IPS DF 19.7 (cell line): ENCODE data around the gene RBX1.
A peak's percentile ranks its signal among the peaks of the same experiment; 100 is the strongest.
"Not testable (repeated sequence)": the region's sequence is repeated elsewhere in the genome, so short reads cannot be mapped to it uniquely, and the experiment has no call there.

Experiments
- DNase-seq: peaks from one replicate; pipeline ENCODE4 v3.0.0-alpha.2; 2013; ENCODE audit warnings: low read depth, low spot score

The RBX1 gene

DNA sequence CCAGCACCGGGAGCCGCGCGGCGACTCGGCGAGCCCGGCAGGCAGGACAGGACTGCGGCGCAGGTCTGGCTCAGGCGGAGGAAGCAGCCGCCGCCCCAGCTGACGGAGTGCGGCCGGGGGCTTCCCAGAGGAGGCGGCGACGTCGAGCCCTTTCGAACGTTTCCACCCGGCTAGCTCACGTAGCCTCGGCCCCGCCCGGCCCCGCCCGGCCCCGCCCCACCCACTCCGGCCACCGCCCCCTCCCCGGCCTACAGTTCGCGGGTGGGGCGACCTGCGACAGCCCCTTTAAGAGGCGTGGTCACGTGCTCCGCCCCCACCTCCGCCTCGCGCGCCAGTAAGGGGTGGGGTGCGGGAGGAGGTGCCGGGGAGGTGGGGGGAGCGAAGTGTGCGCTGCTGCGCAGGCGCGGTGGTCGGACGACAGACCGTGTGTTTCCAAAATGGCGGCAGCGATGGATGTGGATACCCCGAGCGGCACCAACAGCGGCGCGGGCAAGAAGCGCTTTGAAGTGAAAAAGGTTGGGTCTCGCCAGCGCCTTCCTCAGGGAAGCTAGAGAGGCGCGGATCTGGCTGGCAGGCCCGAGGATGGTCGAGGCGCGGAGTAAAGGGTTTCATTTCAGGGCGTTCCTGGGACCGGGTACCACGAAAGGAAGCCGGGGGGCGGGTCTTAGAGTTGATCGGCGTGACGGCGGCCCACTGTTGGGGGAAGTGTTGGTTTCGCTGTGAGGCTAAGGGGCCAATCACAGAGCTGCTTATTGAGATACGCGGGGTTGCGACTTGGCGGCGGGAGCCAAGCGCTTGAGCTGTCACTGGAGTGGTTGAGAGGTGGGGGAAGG is at the start of gene RBX1:
TSS of gene RBX1 (plus strand) at position 417 of the 833 bp plus-strand sequence. CDS start at position 438, 21 bp downstream.
- DNase-seq = peak; percentile 93

DNA sequence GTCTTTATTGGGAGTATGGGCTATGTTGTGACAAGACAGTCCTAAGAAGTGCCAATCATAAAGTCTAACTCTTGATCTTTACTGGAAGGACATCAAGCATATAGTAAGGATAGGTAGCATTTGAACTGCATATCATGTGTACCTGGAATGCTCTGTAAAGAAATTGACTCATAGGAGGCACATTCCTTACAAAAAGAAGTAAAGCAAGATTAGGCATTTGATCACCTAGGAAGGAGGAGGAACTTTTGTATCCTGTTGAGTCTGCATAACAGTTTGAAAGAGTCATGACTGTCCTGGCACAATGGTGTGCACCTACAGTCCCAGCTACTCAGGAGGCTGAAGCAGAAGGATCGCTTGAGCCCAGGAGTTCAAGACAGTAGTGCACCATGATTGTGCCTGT is 47.1 kb upstream of the RBX1 start:
- DNase-seq = no peak

DNA sequence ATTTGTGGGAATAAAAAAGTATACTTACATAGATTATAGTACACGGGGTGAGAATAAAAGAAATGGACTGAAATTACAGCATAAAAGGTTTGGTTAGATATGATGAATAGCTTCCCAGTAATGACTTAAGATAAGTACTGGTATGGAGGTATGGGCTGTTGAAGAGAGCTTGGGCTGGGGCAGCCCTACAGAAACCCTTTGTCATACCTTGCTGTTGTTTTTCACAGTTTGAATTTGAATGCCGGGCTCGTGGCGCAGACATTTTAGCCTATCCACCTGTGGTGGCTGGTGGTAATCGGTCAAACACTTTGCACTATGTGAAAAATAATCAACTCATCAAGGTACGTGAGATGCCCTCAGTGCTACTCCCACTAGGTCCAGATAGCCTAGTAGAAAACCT is 42.3 kb upstream of the RBX1 start:
- DNase-seq = no peak

DNA sequence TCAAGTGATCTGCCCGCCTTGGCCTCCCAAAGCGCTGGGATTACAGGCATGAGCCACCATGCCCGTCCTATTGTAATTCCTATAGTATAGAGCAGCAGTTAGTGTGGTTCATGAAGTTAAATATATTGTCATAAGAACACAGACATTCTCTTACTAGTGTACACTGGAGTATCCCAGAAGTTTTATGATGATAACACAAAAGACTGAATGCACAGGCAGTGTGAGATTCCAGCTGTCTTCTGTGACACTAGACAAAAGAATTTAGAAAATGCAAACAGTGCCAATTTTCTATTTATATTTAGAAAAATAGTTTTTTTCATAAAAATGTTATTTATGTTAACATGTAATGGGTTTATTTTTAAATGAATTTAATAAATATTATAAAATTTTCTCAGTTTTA is 39.4 kb upstream of the RBX1 start:
- DNase-seq = no peak

DNA sequence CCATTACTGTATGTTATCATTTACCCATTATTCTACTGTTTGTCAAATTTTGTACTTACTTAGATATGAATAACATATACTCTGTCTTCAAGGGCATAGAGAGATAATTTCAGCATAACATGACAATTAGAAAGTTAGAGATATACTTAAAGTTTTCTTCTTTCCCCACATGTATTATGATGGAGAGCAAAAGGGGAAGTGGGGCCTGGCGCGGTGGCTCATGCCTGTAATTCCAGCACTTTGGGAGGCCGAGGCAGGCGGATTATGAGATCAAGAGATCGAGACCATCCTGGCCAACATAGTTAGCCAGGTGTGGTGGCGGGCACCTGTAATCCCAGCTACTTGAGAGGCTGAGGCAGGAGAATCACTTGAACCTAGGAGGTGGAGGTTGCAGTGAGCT is 38.2 kb upstream of the RBX1 start:
- not testable (repeated sequence) for DNase-seq

DNA sequence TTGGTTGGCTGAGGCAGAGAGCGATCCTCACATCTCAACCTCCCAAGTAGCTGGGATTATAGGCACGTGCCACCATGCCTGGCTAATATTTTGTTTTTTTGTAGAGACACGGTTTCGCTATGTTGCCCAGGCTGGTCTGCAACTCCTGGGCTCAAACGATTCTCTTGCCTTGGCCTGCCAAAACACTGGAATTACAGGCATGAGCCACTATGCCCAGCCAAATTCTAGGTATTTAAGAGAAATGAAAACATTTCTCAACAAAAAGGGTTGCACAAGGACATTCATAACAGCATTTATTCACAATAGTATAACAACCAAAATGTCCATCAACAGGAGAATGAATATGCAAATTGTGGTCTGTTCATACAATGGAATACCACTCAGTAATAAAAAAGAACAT is 31.7 kb upstream of the RBX1 start:
- no peak for DNase-seq

DNA sequence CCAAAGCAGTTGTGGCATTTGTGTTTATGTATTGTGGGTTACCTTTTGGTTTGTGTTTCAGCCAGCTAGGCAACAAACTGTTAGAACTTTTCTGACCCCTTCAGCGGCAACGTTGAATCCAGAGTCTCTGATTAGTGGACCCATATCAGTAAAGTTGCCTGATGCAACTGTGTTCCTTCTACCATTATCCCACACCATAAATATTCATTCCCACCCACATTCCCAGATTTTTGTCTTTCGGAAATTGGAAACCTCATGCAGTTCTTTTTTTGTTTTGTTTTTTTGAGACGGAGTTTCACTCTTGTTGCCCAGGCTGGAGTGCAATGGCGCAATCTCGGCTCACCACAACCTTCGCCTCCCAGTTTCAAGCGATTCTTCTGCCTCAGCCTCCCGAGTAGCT is 30.7 kb upstream of the RBX1 start:
- DNase-seq = no peak

DNA sequence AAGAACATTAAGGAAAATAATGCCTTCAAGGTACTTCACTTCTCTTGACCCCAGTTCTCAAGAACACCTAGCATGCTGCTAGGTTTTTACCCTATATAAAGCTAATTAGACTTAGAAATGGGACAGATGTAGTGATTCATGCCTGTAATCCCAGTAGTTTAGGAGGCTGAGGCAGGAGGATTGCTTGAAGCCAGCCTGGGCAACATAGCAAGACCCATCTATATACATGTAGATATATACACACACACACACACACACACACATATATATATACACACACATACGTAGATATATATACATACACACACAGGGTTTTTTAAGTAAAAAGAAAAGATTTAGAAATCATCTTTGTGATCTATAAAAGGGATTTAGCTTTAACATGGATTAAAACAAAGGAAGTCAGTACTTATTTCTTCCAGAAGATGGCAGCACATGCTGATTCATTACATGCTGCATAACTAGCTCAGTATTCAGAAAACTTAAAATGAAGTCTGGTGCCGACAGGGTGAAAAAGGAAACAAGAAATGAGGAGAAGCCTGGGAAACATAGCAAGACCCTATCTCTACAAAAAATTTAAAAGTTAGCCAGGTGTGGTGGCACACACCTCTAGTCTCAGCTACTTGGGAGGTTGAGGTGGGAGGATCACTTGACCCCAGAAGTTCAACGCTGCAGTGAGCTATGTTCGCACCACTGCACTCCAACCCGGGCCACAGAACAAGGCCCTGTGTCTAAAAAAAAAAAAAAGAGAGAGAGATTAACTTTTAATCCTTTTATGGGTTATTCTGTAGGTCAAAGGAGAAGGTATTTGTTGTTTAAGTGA is 28.5 kb upstream of the RBX1 start:
- DNase-seq = no peak

DNA sequence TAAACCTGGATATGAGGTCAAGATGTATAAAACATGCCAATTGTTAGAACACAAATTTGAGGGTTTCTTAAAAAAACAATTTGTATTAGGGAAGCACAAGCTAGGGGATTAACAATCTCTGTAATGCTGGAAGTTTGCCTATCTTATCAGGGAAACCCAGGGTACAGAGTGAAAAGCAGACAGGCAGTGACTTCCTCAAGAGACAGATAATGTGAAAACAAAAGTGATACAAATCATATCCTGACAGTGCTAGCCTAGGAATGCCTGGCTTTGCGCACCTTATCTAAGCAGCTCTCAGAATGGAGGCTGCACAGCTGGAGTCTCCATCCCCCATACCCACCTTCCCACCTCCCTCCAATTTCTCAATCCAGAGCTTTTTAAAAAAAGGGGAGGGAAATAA is 22.5 kb upstream of the RBX1 start:
- DNase-seq = no peak

DNA sequence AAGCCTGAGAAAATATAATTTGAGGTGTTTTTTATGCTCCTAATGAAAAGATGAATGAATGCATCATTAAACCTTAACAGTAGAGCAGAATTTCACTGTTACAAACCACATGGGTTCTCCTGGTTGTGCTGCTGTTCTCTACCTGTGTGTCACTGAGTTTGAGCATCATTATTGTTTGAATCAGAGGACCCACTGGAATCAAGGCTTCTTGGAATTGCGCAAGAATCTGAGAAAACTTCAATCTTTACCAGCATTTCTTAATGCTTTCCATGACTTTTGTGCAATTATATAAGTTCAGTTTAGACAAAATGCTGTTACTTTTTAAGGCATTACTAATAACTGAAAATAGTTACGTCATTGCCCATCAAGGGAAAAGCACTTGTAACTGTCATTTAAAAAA is 18.8 kb upstream of the RBX1 start:
- no peak for DNase-seq

DNA sequence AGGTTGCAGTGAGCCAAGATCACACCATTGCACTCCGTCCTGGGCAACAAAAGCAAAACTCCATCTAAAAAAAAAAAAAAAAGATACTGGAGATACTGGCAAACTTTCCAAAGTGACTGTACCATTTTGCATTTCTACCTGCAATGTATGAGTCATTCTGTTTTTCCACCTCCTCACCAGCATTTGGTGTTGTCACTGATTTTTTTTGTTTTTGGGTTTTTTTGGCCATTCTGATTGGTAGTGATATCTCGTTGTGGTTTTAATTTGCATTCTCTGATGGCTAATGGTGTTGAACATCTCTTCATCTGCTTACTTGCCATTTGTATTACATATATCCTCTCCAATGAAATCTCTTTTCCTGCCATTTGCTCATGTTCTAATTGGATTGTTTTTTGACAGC is 12.0 kb upstream of the RBX1 start:
- no peak for DNase-seq

DNA sequence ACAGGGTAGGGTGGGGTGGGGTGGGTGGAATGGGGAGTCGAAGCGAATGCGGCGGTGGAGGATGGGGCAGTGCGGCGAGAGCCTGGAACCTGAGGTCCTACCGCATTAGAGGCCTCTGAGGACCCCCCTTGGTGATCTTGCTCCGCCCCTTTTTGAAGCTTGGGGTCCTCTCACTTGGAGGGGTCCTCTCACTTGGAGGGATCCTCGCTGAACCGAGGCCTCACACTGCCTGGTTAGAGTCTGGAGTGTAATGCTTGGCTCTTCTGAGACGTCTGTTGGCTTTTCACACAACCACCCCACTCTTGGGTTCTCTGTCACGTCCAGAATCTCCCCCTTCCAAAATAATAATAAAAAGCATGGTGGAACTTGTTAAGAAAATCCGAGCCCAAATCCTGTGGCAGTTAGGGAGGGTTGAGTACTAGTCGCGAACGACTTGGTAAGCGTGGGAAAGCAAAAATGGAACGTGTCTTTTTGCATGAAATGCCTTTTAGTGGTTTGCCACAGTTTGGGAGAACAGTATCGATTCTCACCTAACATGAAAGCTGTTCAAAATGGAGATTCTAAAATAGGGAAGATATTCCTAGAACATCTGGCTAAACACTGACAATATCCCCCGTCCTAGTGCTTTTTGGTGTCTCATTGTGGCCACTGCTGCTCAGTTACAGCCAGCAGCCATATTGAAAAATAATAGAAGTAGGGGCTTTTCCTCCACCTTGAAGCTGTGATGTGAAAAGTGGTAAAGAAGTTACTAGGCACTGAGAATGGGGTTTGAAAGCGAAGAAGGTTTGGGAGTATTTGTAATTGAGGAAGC is 822 bp downstream of the RBX1 start:
- DNase-seq = no peak

DNA sequence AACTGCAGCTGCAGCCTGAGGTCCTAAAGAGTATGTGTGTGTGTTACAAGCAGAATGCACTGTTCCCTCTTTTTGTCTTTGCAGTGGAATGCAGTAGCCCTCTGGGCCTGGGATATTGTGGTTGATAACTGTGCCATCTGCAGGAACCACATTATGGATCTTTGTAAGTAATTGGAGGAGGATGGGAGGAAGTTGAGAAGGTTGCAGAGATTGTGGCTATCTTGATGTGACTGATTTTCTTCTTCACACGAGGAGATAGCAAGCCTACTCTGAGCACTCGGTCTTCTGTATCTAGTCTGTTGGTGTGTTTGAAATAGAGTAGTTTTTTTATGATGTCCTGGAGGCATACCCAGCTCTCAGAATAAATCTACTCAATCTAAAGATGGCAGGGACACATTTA is 2.3 kb downstream of the RBX1 start:
- no peak for DNase-seq

DNA sequence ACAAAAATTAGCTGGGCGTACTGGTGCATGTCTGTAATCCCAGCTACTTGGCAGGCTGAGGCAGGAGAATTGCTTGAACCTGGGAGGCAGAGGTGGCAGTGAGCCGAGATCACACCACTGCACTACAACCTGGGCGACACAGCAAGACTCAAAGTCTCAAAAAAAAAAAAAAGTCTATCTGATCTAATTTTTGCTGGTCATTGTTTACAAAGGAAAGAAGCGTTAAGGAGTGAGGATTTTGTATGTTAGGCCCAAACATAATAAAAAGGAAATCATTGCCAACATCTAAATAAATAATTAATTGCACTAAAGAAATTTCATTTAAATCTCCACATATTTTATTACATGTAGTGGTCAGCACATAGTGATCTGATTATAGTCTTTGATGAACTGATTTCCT is 2.9 kb downstream of the RBX1 start:
- DNase-seq = no peak

DNA sequence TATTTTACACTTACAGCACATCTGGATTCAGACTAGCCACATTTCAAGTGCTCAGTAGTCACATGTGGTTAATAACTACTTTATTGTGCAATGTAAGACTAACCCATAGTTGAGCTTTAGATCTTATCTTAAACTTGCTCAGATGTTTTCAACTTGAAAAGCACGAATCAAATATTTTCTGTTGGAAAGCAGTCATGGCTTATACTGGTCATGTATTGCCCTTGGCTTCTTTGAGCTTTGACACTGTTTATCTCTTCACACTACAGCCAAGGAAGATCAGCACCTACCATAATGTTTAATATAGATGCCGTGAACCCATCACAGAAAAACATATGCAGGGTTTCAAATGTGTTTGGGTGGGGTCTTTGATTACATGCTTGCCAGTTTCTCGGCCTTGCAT is 4.4 kb downstream of the RBX1 start:
- DNase-seq = no peak

DNA sequence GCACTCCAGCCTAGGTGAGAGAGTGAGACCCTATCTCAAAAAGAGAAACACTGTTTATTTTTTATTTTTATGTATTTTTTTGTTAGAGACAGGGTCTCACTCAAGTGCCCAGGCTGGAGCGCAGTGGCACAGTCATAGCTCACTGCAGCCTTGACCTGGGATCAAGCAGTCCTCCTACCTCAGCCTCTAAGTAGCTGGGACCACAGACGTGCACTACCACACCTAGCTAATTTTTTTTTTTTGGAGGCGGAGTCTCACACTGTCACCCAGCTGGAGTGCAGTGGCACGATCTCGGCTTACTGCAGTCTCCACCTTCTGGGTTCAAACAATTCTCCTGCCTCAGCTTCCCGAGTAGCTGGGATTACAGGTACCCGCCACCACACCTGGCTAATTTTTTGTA is 6.4 kb downstream of the RBX1 start:
- no peak for DNase-seq

DNA sequence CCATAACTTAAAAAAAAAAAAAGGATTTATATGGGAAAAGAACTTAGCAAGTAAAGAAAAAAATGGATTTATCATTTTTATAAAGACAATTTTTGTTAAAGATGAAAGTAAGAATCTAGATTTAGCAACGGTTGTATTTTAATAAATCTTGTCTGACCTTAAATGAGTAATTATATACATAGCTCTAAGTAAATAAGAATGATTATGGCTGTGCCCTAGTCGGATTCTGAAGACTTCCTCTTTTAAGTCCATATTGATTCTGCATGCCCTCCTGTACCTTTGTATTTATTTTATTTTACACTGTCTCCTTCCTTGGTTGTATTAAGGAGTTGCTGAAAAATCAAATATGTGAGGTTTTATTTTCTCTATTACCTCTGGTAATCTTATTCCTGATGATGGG is 7.1 kb downstream of the RBX1 start:
- DNase-seq = no peak

DNA sequence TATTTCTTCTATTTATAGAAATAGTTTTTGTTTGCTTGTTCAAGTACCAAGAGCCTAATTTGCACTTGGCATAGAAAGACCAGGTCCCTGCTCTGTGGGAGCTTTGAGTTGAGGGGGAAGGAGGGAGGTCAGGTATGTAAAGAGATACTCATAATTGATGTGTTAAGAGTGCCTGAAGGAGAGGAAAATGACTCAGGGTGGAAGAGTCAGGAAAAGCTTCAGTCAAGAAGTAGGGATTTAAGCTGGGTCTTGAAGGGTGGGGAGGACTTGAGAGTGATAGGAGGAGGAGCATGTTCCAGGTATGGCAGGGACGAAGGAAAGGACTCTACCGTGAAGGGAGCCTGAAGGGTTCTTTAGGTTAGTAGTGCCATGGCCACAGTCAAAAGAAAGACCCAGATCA is 9.0 kb downstream of the RBX1 start:
- no peak for DNase-seq

DNA sequence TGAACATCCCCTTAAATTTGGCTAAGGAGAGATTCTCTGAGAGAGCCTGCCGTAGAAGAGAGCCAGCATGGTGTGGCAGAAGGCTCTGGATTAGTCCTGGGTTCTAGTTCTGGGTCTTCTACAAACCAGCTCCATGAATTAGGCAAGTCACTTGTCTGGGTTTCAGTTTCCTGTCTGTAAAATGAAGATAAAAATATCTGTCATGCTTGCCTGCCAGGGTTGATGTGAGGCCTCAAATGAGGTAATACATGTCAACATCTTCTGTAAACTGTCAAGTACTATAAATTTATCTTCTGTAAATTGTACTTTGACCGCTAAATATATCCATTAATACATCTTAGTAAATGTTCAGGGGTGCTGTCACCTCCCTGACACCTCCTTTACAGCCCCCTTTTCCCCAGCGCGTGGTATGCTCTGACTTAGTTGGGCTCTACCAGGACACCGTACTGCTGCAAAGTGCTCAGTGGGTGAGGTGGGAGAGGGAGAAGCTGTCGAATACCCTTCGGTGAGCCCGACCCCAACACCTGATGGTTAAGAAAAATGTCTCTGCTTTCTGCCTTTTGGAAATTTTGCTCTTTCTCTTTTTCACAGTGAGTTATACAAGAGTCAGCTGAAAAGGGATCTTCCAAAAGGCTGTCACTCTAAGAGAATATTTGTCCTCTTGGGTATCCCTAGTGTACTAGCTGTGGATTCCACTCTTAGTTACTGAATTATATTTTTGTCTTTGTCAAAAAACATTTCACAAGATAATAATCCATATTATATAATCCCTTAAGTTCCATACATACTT is 15.0 kb downstream of the RBX1 start:
- DNase-seq = no peak

DNA sequence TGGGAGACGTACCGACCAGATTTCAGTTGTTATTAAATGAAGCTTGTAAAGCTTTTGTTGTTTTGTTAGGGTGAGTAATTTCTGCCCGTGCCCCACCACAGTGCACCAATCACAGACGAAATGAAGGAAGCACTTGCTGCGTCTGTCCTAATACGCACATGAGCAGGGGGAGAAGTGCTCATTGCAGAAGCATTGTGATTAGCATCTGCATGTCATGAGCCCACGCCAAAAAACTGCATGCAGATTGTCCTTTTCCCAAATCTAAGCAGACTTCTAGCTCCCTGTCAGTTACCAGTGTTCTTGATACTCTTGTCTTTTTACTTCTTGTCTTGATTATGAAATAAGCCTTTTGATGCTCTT is 15.5 kb downstream of the RBX1 start:
- DNase-seq = no peak

DNA sequence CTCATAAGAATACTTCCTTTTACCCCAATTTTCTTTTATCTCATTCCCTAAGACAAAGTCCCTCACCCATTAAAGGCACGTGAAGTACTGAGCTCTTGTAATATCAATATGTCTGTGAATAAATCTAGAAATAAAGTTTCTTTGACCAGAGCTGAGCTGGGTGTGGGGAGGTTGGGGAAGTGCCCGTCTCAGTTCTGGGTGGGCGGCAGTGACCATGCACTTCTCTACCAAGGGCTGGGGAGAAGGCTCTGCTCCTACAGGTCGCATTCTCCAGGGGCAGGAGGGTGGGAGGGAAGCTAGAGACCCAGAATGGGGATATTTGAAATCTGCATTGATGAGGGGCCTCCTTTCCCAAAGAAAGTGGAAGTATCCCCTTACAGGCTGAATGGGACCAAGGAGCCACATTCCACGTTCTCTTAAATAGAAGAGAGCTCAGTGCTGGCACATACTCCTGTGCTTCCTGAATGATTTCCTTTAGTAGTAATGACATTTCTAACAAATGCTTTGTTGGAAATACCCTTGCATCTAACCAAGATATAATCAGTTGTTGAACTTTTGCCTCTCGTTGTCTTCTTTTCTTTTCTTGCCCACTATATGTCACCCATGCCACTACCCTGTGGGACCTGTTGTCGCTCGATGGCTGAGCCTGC is 16.1 kb downstream of the RBX1 start:
- DNase-seq = no peak
